NCI-H2196 treated with DMSO at 0.1 percent for 48 hours (cell line): Measurements from ENCODE around the gene CWF19L2.
"Not testable (repeated sequence)": the region's sequence is repeated elsewhere in the genome, so short reads cannot be mapped to it uniquely, and the experiment has no call there.

Source experiments
- DNase-seq: peaks from one replicate; lab custom pipeline; 2025; ENCODE audit not compliant: unreplicated experiment; lab: John Stamatoyannopoulos, UW

CWF19L2 gene

DNA sequence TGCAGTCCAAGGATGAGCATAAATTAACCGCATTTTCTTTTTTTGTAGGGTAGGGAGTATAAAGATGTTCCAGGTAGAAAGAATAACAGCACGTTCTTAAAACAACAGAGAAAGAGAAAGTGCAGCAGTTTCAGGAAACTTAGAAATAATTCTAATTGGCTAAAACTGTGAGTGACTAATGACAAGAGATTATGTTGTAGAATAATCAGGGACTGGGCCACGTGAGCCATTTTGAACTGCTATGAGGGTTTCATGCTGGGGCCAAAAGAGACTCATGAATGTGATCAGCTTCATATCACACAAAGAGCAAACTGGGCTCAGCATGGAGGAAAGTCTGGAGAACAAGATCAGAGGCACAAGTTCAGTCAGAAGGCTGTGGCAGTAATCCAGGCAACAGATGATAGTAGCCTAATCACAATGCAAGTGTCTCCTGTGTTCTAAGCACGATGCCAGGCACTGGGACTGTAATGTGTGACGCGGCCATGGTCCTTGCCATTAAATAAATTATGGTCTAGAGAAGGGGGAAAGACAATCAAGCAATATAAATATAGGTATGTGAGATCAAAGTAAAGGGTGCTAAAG lies 17.9 kb downstream of the CWF19L2 start:
- no peak for DNase-seq

DNA sequence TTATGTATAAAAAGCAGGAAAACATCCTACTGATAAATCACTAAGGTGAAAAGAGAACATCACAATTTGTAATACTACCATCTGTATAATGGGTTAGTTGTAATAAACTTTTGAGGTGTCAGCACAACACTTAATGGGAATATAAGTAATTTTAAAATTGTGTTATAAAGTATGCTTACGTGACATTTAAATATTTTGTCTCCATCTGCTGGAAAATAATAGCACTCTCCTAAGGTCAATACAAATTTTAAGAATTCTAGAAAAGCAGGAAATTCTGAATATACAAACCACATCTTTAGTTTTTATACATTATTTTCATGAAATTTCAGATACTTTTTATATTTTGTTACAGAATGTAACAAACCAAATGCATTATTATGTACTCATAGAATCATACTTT lies 19.5 kb downstream of the CWF19L2 start:
- no peak for DNase-seq

DNA sequence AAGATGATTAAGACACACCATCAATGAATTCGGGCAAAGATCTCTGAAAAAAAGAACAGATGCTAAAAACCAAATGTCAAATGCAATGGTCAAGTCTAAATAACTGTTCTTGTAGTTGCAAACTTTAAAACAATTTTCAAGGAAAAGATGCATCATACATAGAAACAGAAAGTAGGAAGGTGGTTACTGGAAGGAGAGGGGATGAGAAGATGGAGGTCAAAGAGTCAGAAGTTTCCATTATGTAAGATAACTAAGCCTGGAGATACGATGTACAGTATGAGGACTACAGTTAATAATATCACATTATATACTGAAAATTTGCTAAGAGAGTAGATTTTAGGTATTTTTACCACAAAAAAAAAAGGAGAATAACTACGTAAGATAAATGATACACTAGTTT lies 27.1 kb downstream of the CWF19L2 start:
- DNase-seq = no peak

DNA sequence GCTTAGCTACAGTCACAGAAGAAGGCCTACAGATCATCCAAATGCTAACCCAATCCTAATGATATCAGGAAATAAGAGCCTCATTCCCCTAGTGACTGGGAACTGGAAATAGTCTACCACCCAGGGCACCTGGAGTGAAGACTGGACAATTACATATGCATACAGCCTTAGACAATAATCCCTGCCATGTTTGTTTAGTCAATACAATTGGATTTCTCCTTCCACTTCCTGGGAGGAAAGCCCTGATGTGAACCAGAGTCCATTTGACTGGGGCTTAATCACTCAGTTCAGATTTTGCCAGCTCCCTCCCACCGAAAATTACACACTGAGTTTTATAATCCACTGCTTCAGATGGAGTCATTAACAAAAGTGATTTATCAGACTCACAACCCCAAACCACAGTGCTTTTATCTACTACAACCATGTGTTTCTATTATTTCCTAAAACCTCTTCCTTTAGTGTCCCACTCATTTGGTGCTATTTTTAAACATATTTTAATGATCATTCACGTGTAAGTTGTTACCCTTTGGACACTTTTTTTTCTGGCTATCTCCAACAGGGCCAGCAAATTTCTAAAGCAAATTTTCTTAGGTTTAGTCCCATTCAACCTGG lies 29.9 kb downstream of the CWF19L2 start:
- no peak for DNase-seq

GRCh38 chr11:107413352-107413751 lies 44.3 kb downstream of the CWF19L2 start:
- no peak for DNase-seq

DNA sequence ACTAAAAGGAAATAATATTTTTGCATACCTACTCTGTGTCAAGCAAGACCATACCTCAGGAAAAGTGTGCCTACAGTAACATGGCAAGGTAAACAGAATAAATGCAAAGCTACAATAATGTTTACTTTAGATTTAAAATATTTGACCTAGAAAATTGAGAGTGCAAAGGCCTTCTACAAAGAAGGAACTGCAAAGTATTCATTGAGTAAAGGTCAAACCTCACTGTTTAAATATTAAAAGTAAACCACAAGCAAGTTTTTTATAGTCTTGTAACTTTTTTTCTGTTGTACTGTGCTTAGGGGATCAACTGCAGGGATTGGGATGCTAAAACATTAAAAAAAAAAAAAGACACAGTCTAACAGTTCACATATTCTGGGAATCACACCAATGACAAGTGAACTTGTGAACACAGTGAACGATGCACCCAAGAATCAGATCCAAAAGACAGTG lies 48.8 kb downstream of the CWF19L2 start:
- DNase-seq = no peak

- no peak for DNase-seq
Measured at GRCh38 chr11:107405260-107405659, 52.4 kb downstream of the CWF19L2 start.

GRCh38 chr11:107401131-107401530 lies 56.5 kb downstream of the CWF19L2 start:
- DNase-seq = not testable (repeated sequence)

GRCh38 chr11:107397357-107397756 lies 60.3 kb downstream of the CWF19L2 start:
- DNase-seq = no peak

GRCh38 chr11:107392611-107393010 lies 65.0 kb downstream of the CWF19L2 start:
- no peak for DNase-seq

GRCh38 chr11:107390701-107391100 lies 66.9 kb downstream of the CWF19L2 start:
- DNase-seq = not testable (repeated sequence)

DNA sequence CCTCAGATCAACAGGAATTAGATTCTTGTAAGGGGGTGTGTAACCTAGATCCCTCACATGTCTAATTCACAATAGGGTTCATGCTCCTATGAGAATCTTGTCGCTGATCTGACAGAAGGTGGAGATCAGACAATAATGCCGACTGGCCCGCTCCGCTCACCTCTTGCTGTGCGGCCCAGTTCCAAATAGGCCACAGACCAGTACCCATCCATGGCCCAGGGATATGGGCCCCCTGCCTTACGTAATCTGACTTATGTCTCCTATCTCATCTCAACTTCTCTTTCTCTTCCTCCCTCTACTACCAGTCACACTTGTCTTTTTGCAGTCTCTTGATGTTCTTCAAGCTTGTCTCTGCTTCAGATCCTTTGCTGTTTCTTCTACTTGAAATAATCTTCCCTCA lies 70.0 kb downstream of the CWF19L2 start:
- no peak for DNase-seq

DNA sequence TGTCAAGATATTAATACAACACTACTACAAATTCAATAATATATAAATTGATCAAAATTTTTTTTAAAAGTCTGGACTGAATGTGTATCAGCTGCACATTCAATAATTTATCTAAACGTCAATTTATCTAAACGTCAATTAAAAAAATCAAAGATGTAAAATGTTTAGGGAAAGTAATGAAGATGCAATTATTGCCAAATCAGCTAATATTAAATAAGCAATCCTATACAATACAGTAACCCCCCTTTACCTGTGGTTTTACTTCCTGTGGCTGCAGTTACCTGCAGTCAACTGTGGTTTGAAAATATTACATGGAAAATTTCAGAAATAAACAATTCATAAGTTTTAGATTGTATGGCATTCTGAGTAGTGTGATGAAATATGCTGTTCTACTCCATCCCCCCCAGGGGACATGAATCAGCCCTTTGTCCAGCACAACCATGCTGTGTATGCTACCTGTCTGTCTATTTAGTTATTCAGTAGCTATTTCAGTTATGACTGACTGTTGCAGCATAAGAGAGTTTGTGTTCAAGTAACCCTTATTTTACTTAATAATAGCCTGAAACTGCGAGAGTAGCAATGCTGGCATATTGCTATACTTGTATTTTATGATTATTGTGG lies 72.2 kb downstream of the CWF19L2 start:
- no peak for DNase-seq

DNA sequence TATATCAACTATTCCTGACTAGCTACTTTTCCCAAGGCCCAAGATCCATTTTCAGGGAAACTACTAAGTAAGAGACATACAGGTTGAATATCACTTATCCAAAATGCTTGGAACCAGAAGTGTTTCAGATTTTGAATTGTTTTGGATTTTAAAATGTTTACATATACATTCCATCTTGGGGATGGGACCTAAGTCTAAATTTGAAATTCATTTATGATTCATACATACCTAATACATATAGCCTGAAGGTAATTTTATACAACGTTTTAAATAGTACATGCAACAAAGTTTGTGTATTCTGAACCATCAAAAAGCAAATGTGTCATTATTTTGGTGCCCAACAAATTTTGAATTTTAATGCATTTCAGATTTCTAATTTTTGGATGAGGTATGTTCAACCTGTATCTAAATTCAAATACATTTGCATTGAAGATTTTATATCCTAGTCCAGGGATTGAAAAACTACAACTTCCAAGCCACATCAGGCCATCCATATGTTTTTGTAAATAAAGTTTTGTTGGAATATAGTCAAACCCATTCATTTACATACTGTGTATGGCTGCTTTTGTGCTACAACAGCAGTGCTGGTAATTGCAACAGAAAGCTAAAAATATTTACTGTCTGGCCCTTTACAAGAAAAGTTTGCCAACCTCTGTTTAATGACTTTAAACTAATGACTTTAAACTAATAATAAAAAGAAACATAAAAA lies 73.3 kb downstream of the CWF19L2 start:
- no peak for DNase-seq

DNA sequence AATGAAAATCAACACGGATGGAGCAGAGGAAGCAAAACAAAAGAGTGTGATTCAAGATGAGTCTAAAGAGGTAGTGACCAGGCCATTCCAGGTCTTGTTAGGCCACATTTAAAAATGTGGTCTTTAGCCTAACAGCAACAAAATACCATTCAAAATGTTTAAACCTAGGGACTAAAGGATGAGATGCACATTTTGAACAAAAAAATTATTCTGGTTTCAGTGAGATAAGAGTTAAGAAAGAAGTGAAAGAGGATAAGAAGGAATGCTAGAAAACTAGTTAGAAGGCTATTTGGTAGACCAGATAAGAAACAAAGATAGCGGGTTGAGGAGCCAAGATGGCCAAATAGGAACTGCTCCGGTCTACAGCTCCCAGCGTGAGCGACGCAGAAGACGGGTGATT lies 85.2 kb downstream of the CWF19L2 start:
- DNase-seq = no peak

- no peak for DNase-seq
Measured at GRCh38 chr11:107370390-107370789, 87.2 kb downstream of the CWF19L2 start.

GRCh38 chr11:107359701-107360100 lies 97.9 kb downstream of the CWF19L2 start:
- DNase-seq = no peak

DNA sequence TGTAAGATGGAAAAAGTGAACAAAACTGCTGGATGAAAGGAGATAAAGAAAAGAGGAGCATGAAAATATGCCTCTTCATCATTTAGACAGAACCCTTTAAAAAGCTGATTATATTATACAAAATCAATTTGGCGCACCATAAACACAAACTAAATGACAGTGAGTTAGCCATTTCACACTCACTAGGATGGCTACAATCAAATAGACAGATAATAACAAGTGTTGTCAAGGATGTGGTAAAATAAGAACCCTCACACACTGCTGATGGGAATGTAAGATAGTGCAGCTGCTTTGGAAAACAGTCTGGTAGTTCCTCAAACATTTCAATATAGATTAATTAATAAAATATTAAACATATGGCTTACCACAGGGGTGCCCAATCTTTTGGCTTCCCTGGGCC lies 99.7 kb downstream of the CWF19L2 start:
- no peak for DNase-seq

DNA sequence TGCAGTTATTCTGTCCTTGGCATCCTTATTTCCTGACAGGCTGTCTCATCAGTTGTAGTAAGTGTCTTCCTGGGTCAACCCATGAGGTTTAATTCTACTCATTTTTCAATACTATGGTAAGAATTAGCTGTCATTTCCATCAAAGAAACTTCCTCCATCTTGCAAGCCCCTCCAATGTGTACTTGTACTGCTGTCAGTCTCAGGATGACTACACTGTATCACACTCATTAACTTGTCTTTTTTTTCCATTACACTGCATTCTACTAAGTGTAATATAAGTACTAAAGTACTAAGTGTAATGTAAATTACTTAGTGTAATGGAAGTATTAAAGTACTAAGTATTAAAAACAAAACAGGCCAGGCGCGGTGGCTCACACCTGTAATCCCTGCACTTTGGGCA lies 102.8 kb downstream of the CWF19L2 start:
- DNase-seq = no peak

DNA sequence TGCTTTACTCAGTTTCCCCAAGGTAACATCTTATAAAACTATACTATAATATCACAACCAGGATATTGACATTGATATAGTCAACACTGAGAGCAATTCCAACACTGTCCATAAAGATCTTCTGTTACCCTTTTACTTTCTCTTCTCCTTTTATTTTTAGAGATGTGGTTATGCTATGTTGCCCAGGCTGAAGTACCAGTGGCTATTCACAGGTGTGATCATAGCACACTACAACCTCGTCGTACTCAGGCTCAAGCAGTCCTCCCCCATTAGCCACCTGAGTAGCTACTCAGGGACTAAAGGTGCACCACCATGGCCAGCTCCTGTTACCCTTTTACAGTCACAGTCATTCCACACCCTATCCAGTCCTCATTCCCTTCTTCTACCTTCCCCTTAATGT lies 119.7 kb downstream of the CWF19L2 start:
- DNase-seq = no peak

DNA sequence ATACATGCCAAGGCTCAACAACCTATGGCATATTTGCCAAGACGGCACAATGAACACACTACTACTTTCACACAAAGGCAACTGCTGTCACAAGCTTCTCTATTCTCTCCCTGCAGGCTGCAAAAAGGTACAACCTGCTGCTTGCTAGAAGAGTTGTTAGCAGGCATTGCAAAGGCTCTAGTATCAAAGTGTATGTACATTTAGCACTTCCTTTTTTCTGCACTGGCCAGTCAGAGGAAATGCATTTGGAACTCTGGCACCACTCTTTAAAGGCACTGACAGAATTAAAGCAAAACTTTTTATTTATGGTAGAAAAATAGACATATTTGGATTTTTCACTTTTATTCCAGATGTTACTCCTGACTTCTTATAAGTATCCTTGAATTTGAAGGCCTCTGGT lies 125.9 kb downstream of the CWF19L2 start:
- DNase-seq = no peak

DNA sequence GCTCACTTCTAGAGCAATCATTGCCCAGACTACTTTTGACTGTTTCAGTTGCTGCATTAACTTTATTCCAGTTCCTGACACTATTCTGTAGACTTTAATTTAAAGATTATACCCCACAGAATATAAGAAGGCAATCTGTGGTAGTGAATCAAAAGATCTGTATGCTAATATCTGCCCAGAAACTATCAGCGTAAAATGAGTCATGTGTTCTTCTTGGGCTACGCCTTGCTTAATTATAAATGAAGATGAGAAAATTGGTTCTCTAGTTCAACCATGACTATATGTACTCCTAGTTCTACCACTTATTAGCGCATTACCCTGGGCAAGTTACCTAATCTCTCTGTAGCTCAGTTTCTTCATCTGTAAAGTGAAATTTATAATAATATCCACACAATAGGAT lies 128.5 kb downstream of the CWF19L2 start:
- no peak for DNase-seq
